Measurements from ENCODE around the gene SUPV3L1. TPM values are rescaled to one million over a fixed set of nuclear protein-coding genes. Genes with fewer than 3 reads are reported as not detected.

The SUPV3L1 gene
- total and polyA plus RNA-seq, 2 donors = 26.0 to 76.7 TPM

DNA sequence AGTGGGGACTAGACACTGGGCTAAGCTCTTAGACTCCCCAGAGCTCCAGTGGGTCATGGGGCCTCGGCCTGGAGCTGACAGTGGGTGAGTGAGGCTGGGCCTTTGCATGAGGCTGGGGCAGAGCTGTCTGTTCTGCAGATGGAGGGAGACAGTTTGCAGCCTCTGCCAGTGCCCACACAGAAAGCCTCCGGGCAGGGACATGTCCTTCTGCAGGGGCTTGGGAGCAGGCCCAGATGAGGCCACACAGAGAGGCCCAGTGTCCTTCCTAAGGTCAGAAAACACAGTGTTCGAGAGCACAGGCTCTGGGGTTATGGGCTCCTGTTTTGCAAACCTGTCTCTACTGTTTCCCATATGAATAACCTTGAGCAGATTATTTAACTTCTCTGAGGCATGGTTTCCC lies 73.1 kb downstream of the SUPV3L1 start:
- DNase-seq (ENCODE audit: low read depth in 6 of 9, low spot score in 9 of 9) = no peak
- H3K4me1 ChIP-seq (ENCODE audit: control insufficient read depth in 2 of 2, insufficient read depth in 2 of 2, low read length in 2 of 2) = no peaks in the 10 kb centered on the region
- peaks cover 41 to 54% of the 10 kb centered on the region in 2 donors for H3K36me3 ChIP-seq (ENCODE audit: control insufficient read depth in 2 of 2, insufficient read depth in 2 of 2, low read length in 1 of 2)
- WGBS = 97% methylated on average over 3 of the region's 3 CpGs
- no peaks in the 10 kb centered on the region for H3K27me3 ChIP-seq (ENCODE audit: control insufficient read depth in 2 of 2, insufficient read depth in 1 of 2, low read length in 1 of 2)
- H3K4me3 ChIP-seq (ENCODE audit: low read length in 2 of 2) = no peak overlapping the region
- no peaks in the 10 kb centered on the region for H3K9me3 ChIP-seq (ENCODE audit: control insufficient read depth in 2 of 2, insufficient read depth in 1 of 2, low read length in 1 of 2)
- no peak overlapping the region for H3K27ac ChIP-seq (ENCODE audit: low read depth in 1 of 2, low read length in 1 of 2)

DNA sequence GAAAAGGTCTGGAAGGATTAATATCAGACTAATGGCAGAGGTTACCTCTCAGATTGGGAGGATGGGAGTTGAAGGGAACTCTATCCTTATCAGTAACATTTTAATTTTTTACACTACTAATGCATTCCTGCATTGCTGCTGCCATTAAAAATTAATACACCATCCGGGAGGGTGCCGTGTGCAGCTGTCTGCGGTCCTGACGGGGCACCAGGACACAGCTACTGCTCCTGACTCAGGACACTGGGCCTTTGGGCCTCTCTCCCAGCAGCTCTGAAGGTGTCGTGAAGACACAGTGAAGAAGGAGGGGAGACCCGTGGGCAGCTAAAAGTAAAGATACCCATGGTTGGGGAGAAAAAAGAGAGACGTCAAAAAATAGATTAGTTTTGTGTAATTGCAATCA lies 74.8 kb downstream of the SUPV3L1 start:
- Histone ChIP-seq H3K36me3 (ENCODE audit: control insufficient read depth in 2 of 2, insufficient read depth in 2 of 2, low read length in 1 of 2) (peaks cover 43 to 56% of the 10 kb centered on the region in 2 donors), H3K4me1 (ENCODE audit: control insufficient read depth in 2 of 2, insufficient read depth in 2 of 2, low read length in 2 of 2) (no peaks in the 10 kb centered on the region), H3K4me3 (ENCODE audit: low read length in 2 of 2) (no peak overlapping the region), H3K27me3 (ENCODE audit: control insufficient read depth in 2 of 2, insufficient read depth in 1 of 2, low read length in 1 of 2) (no peaks in the 10 kb centered on the region), H3K27ac (ENCODE audit: low read depth in 1 of 2, low read length in 1 of 2) (no peak overlapping the region), H3K9me3 (ENCODE audit: control insufficient read depth in 2 of 2, insufficient read depth in 1 of 2, low read length in 1 of 2) (no peaks in the 10 kb centered on the region)
- 89% methylated on average over 7 of the region's 7 CpGs for WGBS
- no peak for DNase-seq (ENCODE audit: low read depth in 6 of 9, low spot score in 9 of 9)

Other genes starting within 250 kb of the SUPV3L1 start
- 61.0 TPM for gene DDX21, start 224.1 kb upstream of the SUPV3L1 start, total RNA-seq
- 28.8 TPM for gene DDX21, start 224.1 kb upstream of the SUPV3L1 start, polyA plus RNA-seq
- 12.3 TPM for gene KIFBP, start 191.4 kb upstream of the SUPV3L1 start, total RNA-seq
- 25.6 TPM for gene KIFBP, start 191.4 kb upstream of the SUPV3L1 start, polyA plus RNA-seq
- 290 TPM for gene SRGN, start 92.1 kb upstream of the SUPV3L1 start, total RNA-seq
- gene SRGN, start 92.1 kb upstream of the SUPV3L1 start, polyA plus RNA-seq = 549 TPM
- 14.6 TPM for gene VPS26A, start 56.1 kb upstream of the SUPV3L1 start, total RNA-seq
- gene VPS26A, start 56.1 kb upstream of the SUPV3L1 start, polyA plus RNA-seq = 44.2 TPM
- gene HKDC1, start 40.1 kb downstream of the SUPV3L1 start, total RNA-seq = 15.3 TPM
- gene HKDC1, start 40.1 kb downstream of the SUPV3L1 start, polyA plus RNA-seq = 10.9 TPM
- 52.6 TPM for gene HK1, start 98.3 kb downstream of the SUPV3L1 start, total RNA-seq
- 33.7 TPM for gene HK1, start 98.3 kb downstream of the SUPV3L1 start, polyA plus RNA-seq
- gene TACR2, start 236.7 kb downstream of the SUPV3L1 start, total RNA-seq = 0.05 TPM
- 0.30 TPM for gene TACR2, start 236.7 kb downstream of the SUPV3L1 start, polyA plus RNA-seq

Data from thymus (tissue), 11 donors.